Umbilical cord (tissue), 2 donors: ENCODE measurements around the gene ASB13. TPM values are rescaled to one million over a fixed set of nuclear protein-coding genes. Genes with fewer than 3 reads are reported as not detected.
"Not testable (repeated sequence)": the region's sequence is repeated elsewhere in the genome, so short reads cannot be mapped to it uniquely, and the experiment has no call there.

ENCODE experiments used
- DNase-seq: peaks from one replicate; pipeline ENCODE4 v3.0.0-alpha.2; 2015; ENCODE audit warnings: low spot score
- total RNA-seq: library from RNA; depleted of rRNA; stranded (reverse); fragments of >200 nt; gene quantifications from one replicate; pipeline ENCODE4 v1.2.3, GENCODE V29; 2014; ENCODE audit warnings: low replicate concordance; ENCODE audit not compliant: insufficient read depth

Gene ASB13
- total RNA-seq, 1 donor from 2014 or later = 7.0 TPM

DNA sequence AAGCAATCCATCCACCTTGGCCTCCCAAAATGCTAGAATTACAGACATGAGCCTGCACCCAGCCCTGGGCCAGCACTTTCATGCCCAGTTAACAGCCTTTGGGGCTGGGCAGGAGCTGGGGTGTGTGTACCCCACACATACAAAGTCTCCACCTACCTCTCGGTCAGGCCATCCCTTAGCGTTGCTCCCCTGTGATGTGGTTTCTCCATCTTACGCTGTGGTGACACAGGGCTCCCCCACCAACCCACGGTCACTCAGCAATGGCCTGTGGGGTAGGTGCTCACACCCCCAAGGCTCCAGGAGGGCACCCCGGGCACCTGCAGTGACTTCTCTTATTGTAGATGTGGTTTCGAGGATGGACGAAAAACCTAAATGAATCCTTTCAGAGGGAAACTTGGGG lies 58.8 kb downstream of the ASB13 start:
- no peak for DNase-seq

DNA sequence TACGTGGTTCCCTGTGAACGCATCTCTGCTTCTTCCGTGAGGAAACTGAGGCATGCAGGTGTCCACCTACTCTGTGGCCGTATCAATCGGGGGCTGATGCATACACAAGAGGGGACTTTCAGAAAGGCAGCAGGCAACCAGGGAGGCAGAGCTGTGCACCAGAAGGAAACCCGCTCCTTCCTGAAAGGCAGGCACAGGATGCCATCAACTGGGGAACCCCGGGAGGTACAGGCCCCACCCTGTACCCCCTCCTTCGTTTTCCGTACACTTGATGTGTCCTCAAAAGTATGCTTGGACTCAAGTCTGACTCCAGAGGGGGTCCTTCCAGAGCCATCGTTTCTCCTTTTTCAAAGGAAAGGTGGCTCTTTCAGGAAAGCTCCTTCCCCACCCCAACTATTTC lies 59.5 kb downstream of the ASB13 start:
- no peak for DNase-seq

DNA sequence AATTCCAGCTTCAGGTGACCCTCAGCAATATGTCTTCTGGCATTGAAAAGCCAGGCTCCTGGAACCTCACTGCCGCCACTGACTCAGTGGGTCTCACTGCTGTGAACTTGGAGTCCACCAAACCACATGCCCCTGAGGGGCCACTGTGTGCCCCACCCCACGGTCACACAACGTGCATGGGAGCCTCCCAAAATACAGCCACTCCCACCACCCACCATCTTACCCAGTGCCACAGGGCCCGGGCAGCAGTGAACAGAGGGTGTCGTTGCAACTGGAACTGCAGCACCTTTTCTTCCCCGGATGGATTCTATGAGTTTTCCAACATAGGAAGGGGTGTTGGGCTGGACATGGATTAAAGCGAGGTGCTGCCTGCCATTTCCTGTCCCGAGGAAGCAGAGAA lies 60.1 kb downstream of the ASB13 start:
- DNase-seq = no peak

DNA sequence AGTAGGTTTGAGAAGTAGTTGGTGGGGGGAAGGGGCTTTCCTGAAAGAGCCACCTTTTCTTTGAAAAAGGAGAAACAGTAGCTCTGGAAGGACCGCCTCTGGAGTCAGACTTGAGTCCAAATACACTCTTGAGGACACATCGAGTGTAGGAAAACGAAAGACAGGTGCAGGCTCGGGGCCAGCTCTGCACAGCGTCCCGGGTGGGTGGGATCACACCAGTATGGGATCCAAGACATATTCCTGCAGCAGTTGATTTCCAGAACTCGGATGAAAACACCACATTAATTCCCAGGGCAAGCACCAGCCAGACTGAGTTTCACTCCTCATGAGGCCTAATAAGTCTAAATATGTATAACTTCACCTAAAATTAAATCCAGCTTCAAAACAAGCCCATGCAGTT lies 61.4 kb downstream of the ASB13 start:
- no peak for DNase-seq

DNA sequence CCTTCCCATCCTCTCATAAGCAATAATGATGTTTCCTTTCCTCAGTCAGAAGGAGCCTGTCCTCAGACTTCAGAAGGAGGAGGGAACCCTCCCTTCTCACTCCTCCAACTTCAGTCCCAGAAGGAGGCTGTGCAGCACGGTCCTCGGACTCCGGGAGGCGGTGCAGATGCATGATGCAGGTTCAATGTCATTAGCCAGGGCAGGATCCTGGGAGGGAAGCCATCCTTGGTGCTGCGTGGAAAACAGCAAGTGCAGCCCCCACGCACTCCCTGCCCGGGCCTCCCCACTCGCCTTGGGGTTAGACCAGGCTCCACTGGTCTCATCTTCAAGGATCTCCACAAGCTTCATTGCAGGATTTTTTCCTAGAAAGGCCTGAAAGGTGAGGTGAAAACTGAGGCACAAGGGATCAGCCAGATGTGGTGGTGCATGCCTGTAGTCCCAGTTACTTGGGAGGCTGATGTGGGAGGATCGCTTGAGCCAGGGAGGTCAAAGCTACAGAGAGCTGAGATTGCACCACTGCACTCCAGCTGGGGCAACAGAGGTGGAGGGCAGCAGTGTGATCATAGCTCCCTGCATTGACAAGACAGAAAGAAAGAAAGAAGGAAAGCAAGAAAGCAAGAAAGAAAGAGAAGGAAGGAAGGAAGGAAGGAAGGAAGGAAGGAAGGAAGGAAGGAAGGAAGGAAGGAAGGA lies 62.0 kb downstream of the ASB13 start:
- no peak for DNase-seq

DNA sequence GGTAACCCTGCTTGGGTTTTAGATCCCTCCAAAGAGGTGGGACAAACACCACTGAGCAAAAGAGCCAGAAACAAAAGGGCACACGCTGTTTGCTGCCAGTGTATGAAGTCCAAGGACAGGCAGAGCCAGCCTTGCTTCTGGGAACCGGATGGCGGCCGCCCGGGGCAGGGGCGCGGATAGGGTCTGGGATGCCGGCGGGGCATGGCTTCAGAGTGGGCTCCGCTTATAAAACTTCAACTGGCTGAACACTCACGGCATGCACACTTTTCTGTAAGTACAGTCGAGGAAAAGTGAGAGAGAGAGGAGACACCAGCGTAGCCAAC lies 62.6 kb downstream of the ASB13 start:
- no peak for DNase-seq

DNA sequence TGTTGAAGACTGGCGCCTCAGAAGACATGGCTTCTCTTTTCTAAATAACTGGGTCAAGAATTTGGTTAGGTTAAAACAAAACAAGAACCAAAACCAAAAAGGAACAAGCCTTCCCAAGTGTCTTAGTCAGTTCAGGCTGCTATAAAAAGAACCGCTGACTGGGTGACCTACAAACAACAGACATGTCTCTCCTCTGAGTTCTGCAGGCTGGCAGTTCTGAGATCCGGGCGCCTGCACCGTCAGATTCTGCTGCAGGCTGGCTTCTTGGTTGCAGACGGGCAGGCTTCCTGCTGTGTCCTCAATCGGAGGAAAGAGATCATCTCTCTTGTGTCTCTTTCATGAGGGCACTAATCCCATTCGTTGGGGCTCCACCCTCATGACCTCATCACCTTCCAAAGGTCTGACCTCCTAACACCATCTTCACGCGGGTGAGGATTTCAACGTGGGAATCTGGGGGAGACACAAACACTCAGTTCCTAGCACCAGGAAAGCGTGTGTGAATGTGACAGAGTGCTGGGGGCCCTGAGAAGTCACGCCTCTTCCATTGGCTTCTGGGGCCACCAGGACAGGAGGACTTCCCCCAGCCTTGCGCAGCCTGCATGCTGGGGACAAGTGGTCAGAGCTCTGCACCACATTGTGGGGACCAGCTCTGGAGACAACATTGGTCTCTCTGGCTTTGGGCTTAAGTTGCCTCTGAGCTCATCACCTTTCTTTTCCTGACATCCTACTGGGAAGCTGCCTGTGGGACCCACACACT lies 63.1 kb downstream of the ASB13 start:
- no peak for DNase-seq

DNA sequence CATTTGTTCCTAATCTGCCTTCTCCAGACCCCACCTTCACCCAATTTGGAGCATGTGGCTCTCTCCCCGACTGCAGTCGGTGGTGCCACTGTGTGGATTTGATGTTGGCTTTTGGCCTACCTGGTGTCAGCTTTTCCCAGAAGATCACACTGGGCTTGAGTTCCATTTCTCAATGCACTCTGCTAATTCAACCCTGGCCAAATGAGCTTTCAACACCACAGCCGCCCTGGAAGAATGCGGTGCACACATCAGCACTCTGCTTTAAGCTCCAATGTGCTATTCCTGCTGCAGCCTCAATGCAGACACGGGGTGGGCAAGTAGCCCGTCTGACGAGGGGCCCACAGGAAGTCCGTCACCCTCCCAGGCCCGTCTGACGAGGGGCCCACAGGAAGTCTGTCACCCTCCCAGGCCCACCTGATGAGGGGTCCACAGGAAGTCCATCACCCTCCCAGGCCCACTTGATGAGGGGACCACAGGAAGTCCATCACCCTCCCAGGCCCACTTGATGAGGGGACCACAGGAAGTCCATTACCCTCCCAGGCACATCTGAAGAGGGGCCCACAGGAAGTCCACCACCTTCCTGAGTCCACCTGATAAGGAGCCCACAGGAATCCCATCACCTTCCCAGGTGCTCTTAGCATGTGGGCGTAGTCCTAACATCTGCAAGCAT lies 64.4 kb downstream of the ASB13 start:
- no peak for DNase-seq

DNA sequence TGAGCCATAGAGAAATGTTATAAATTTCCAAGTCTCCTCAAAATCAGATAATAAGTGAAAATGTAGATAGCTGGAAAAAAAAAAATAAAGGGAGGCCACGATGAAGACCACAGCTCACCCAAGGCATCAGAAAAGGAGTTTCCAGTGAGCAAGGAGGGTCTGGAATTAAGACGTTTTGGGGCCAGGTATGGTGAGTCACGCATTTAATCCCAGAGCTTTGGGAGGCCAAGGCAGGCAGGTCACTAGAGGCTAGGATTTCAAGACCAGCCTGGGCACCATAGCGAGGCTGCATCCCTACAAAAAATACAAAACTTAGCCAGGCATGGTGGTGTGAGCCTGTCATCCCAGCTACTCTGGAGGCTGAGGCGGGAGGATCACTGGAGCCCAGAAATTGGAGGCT lies 65.5 kb downstream of the ASB13 start:
- DNase-seq = peak; percentile 74

DNA sequence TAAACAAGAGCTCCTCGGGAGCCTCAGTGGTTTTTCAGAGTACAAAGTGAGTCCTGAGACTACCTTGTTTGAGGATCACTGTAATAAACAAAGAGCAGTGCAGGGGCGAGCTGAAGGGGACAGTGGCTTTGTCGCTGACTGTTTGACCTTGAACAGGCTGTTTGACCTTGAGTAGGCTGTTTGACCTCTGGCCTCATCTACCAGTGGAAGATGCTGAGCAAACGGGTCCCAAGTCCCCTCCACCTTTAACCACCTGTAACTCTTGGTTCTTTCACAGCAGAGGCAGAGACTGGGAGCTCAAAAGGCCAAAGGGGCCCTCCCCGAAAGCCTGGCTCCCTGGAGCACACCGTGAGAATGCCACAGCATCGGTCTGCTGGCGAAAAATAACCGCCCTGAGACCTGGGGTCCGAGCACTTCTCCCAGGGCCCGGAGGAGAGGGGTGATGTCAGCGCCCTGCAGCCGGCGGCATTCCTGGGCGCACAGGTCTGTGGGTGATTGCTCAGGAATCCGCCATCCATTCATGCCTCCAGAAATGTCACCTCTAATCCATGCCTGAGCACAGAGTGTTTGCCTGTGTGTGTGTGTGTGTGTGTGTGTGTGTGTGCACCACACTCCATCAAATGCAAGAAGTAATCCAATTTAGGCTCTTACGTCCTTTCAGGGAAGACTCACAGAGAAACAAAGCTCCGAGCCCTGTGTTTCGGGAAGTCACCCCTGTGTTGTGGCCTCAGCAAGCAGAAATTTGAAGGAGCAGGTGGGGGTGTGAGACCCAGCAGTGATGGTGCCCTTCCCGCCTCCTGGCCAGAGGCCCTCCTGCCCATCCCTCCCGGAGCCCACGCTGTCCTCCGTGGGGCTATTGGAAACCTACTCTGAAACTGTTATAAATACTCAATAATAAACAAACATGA lies 66.5 kb downstream of the ASB13 start:
- no peak for DNase-seq

DNA sequence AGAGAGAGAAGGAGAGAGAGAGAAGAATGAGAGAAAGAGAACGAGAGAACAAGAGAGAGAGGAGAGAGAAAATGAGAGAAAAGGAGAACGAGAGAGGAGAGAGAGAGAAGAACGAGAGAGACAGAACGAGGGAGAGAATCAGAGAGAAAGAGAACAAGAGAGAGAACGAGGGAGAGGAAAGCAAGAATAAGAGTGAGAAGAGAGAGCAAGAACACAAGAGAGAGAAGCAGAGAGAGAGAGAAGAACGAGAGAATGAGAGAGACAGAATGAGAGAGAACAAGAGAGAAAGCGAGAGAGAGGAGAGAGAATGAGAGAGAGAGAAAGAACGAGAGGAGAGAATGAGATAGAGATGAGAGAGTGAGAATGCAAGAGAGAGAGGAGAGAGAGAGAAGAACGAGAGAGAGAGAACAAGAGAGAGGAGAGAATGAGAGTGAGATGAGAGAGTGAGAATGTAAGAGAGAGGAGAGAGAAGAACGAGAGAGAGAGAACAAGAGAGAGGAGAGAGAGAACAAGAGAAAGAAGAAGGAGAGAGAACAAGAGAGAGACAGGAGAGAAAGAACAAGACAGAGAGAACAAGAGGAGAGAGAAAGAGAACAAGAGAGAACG lies 68.2 kb downstream of the ASB13 start:
- DNase-seq = no peak

DNA sequence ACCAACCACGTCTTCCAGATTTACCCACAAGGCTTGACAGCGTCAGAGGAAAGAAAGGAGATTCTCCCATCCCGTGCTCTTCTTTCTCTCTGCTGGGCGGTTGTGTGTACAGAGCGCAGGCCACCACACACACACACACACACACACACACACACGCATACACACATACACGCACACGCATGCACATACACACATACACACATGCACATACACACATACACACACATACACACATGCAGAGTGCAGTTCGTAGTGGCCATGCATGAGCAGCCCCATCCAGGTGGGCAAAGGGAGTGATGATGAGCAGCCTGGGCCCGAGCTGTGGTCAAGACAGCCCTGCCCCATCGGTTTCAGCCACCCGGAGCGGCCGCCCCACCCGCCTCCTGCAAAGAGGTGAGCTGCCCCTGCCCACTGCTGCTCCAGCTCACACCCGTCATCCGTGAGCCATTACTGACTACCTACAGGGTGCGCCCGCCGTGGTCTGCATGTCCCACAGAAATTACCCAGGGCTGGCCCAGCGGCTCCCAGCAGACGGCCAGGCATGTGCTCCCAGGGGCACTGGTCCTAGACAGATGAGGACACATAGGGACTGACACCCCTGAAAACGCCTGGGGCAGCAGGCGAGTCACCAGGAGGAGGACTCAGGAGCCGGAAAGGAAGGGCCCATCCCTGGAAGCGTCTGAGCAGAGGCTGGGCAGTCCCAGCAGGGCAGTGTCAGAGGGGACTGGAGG lies 69.6 kb downstream of the ASB13 start:
- no peak for DNase-seq

DNA sequence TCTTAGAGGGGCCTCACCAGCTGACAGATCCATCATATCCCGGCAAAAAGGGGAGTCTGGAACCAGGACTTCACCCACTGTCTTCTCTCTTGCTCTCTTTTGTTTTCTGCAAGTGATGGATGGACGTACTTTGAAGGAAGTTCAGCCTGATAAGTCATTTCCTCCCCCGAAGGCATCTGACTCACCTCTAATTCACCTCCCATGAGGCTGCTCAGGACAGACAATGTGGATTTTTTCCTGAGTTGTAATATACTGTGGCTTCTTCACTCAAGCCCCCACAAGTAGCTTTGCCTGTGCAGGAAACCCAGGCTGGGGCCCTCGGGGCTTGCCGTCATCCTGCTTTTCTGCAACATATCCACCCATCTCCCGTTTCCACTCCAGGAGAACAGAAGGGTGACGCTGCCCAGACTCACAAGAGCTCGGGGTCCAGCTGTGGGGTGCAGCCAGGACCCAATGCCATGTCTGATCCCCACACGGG lies 70.4 kb downstream of the ASB13 start:
- DNase-seq = peak; percentile 77

DNA sequence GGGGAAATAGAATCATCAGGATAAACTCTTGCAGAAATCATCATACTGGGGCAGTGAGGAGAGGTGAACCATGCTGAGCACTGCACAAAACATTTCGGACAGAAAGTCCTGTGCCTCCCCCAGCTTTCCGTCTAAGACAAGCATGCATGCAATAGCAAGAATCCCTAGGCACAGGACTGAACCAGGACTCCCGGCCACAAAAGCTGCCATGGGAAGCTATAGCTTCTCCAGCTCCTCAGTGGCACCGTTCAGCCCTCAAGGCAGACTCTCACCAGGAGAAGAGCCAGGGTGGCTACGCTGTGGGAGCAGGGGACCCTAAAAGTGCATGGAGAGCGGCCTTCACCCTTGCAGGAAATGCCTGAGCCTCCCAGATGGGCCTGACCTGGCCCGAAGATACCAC lies 70.8 kb downstream of the ASB13 start:
- DNase-seq = no peak

DNA sequence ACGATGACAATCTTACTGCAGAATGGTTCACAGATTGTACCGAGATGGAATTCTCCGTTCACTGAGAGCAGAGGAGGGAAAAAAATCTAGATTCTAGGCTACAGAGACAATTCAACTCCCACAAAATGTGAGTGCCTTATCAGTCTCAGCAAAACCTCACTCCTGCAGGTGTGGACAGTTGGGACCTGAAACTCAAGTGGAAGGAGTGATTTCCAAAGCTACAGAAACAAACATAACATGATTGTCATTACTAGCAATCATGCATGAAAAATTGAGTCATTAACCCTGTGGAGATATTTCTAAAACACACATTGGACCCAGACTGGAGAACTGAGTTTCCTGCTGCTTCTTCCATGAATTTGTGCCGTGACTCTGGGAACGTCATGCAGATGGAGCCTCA lies 71.3 kb downstream of the ASB13 start:
- no peak for DNase-seq

DNA sequence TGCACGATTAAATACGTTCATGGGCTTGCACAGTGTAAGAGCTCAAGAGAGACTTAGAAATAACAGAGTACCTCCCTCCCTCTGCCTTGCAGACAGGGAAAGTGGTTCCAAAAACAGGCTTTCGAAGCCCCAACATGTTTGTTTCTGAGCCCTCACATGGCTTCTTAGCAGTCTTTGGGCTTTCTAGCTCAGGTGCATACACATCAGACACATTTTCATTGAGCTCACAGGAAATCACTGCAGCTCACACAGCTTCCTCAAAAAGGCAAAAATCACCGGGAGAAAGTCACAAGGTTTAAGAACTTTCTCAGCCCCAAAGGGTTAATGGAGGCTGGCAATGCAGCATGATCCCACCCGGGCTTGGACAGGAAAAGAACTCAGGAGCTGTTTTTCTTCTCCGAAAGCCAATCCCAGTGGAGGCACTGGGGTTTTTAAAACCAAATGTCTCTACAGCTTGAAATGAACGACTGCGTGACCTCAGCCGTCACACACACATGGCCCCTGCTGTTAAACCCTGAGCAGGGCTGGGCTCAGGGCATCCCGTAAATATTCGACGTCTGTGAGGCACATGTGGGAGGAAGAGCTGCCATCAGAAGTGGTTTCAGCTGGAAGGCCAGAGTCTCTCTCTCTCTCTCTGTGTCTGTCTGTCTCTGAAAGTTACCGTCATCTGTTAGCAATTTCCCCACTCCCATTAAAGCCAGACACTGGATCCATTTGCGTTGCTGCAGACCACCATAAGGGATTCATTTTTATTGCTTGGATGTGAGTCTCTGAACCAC lies 71.9 kb downstream of the ASB13 start:
- peak; percentile 88 for DNase-seq

DNA sequence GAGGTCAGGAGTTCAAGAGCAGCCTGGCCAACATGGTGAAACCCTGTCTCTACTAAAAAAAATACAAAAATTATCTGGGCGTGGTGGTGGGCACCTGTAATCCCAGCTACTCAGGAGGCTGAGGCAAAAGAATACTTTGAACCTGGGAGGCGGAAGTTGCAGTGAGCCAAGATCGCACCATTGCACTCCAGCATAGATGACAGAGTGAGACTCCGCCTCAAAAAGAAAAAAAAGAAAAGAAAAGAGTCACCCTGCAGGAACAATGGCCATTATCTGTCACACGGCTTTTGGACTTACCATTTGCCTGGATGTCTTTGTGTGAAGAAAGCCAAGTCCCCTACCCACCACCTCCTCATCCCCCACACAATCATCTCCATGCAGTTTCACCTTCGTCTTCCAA lies 73.0 kb downstream of the ASB13 start:
- not testable (repeated sequence) for DNase-seq

DNA sequence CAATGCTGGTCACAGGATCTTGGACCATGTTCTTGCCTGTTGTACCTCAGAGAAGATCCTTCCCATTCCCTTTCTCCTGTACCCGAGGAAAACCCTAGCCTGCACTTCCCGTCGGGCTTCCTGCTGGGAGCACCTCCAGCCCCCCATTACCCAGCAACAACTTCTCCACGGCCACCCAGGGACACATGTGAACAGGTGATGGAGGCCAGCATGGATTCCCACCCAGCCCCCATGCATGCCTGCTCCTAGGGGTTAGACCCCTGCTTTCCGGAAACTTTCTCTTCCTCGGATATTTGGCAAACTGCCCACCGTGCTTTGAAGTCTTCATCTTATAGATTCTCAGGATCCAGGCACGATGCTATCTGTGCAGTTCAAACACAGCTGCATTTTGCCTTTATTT lies 74.3 kb downstream of the ASB13 start:
- DNase-seq = no peak

DNA sequence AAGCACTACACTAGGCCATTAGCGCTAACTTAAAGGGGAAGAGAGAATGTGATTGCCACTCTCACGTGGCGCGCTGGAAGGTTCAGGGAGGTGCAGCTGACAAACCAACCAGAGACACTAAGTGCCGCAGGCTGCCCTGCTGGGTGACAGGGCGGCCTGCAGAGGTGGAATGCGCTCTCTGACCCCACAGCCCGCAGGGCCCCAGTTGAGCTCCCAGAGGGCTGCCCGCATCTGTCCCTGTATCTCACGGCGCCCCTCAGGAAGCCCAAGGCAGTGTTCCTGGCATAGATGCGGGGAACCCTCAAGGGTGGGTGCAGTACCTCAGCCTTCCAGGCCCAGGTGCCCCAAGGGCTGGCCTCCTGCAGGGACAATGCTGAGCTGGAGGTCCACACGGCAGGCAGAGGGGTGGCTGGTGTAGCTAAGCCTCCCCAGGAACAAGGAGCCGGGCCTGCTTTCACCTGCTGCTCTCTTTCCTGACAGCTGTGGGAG lies 75.0 kb downstream of the ASB13 start:
- no peak for DNase-seq

DNA sequence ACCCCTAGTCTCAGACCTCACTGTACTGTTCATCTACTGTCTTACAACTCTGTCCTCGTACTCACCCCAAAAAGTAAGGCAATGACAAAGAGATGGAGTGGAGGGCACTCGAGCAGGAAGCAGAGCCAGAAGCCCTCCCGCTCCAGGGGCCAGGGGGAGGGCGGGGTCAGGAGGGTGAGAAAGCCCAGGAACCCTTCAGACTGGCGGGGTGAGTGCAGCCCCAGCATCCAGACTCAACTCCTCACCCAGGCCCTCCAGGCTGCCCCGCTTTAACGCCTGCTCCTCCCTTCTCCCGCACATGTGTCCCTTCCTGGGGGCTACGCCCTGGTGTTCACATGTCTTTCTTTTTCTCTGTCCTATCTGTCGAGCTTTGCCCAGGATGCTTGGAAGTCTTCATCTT lies 75.6 kb downstream of the ASB13 start:
- DNase-seq = no peak
